Activated CD4-positive, alpha-beta T cell treated with anti-CD3 and anti-CD28 coated beads, Interleukin-2, amount 10 ng/mL, durations not matched to agents 7 days and 5 days (primary cell): ENCODE data around the gene WDR64. TPM values are rescaled to one million over a fixed set of nuclear protein-coding genes. Genes with fewer than 3 reads are reported as not detected.
"Not testable (repeated sequence)": the region's sequence is repeated elsewhere in the genome, so short reads cannot be mapped to it uniquely, and the experiment has no call there.

Source experiments
- CTCF ChIA-PET: fragments of 350-600 bp; sonication (Branson Sonifier 250); formaldehyde crosslinking; loops from one replicate; lab custom pipeline; 2021; ENCODE audit warnings: antibody characterized with exemption; lab: Charles Lee
- POLR2A ChIA-PET: fragments of 350-600 bp; sonication (Branson Sonifier 250); formaldehyde crosslinking; loops from one replicate; lab custom pipeline; 2021; ENCODE audit warnings: antibody characterized with exemption; lab: Charles Lee
- DNase-seq: peaks from one replicate; pipeline ENCODE4 v3.0.0-alpha.2; 2020
- H3K27ac Mint-ChIP-seq: one replicate; pipeline ENCODE4 v1.8.0; 2021; ENCODE audit warnings: mild to moderate bottlenecking, moderate library complexity, mixed read lengths
- H3K27me3 Mint-ChIP-seq: one replicate; pipeline ENCODE4 v1.8.0; 2021; ENCODE audit warnings: mixed read lengths
- H3K36me3 Mint-ChIP-seq: one replicate; pipeline ENCODE4 v1.8.0; 2021; ENCODE audit warnings: low read depth, mixed read lengths
- H3K4me1 Mint-ChIP-seq: one replicate; pipeline ENCODE4 v1.8.0; 2021; ENCODE audit warnings: mixed read lengths
- H3K4me3 Mint-ChIP-seq: one replicate; pipeline ENCODE4 v1.8.0; 2021; ENCODE audit warnings: mild to moderate bottlenecking, moderate library complexity, mixed read lengths
- H3K9me3 Mint-ChIP-seq: one replicate; pipeline ENCODE4 v1.8.0; 2021; ENCODE audit warnings: mixed read lengths
- total RNA-seq, 2 experiments: library from RNA; stranded (reverse); gene quantifications; one replicate each; pipeline ENCODE4 v1.2.3, GENCODE V29; 2021

WDR64 gene
- total RNA-seq, 2 experiments from 2014 or later, result 0.21 to 0.22 TPM

DNA sequence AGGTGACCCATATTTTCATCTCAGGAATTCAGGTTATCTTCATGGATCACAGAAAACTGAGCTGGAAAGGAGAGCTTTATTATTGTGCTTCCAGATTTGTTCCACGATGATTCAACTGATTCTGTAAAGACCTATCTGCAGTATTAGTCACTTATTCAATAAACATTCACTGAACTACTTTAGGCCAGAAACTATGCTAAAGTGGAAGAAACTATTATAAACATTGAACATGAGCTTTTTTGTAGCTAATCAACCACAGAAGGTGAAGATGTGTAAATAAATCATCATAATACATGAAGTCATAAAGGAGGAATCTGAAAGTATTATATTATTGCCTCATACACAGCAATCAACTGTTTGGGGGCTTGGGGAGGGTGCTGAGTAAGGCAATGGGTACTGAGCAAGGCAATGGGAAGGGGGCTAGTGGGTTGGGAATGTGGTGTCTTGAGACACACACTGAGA is 165.3 kb downstream of the WDR64 start:
- Mint-ChIP-seq H3K27me3 (peaks cover 4% of the 10 kb centered on the region), H3K9me3 (no peaks in the 10 kb centered on the region), H3K4me3 (no peak overlapping the region), H3K27ac (no peak overlapping the region), H3K4me1 (no peaks in the 10 kb centered on the region), H3K36me3 (no peaks in the 10 kb centered on the region)
- ChIA-PET POLR2A (no interaction called here), CTCF (interaction anchor here (2.1 kb wide), 1 partner anchor 8 kb away, joined by 6 read pairs; no protein-coding TSS in a partner anchor)
- DNase-seq, result no peak

DNA sequence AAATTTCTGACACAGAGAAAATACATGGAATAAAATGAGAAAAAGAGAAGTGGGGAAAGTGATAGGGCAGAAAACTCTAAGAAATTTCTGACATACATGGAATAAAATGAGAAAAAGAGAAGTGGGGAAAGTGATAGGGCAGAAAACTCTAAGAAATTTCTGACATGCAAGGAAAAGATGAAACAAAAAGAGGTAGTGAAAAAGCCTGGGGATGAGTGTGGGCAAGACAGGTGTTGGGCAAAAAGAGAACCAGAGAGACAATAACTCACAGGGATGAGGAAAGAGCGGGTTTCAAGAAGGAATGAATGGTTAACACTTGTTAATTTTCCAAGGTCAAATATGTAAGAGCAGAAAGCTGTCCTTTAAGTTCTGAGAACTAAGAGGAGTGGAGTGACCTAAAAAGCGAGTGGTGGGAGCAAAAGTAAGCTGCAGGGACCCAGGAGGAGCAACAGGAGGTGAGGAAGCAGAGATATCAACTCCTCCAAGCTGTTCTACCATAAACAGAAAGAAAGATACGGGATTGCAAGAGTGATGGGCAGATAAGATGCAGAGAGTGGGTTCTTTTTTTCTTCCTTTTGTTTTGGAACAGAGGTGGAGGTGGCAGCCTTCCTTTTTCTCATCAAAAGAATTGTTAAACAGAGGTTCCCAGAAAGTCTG is 166.0 kb downstream of the WDR64 start:
- no peaks in the 10 kb centered on the region for H3K9me3 Mint-ChIP-seq

DNA sequence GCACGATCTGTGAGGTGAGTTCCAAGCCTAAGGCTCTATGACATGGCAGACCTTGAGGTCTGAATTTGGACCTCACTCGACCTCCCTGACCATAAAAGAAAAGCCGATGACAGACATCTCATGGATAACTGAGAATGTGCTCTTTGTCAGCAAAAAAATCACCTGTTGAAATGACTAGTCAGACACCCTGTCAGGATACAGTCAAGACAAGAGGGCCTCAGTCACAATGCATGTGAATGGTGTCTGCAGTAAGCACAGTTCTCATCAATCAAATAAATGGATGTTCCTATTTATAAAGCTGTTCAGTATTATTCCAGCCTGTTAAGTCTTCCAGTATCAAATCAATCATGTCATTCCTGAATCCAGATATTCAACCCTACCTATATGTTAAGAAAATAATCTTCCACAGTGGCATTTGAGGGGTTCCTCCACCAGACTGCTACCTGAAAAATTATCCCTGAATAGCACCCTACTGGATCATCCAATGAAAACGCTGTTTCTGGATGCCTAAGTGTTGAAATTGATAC is 167.3 kb downstream of the WDR64 start:
- Mint-ChIP-seq H3K36me3 (no peaks in the 10 kb centered on the region), H3K4me1 (no peaks in the 10 kb centered on the region), H3K4me3 (no peak overlapping the region), H3K9me3 (no peaks in the 10 kb centered on the region), H3K27me3 (peaks cover 4% of the 10 kb centered on the region), H3K27ac (no peak overlapping the region)
- CTCF ChIA-PET, result interaction anchor here (0.6 kb wide), 1 partner anchor 166 kb away, joined by 3 read pairs; no protein-coding TSS in a partner anchor
- no peak for DNase-seq
- POLR2A ChIA-PET, result no interaction called here

More for the DNA sequence above, 166.0 kb downstream of the WDR64 start:
- POLR2A ChIA-PET, result no interaction called here
- H3K36me3 Mint-ChIP-seq, result no peaks in the 10 kb centered on the region
- no peak overlapping the region for H3K4me3 Mint-ChIP-seq
- no peak overlapping the region for H3K27ac Mint-ChIP-seq
- H3K4me1 Mint-ChIP-seq, result no peaks in the 10 kb centered on the region
- H3K27me3 Mint-ChIP-seq, result peaks cover 4% of the 10 kb centered on the region
- no peak for DNase-seq
- CTCF ChIA-PET, result no interaction called here

DNA sequence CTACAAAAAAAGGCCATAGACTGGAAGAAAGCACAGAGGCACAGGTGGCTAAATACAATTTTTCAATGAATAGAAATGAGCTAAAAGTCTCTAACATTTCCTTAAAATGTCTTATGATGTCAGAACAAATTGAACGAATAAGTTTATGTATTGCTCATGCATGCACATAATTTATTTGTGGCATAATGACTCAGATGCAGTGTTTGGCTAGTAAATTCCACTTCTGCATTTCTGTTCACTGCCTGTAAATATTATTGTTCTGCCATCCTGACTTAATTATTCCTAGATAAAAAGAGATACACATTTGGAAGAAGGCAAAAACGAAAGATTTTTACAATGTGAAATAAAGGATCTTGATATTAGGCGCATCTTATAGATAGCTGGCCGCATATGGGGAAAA is 169.3 kb downstream of the WDR64 start:
- H3K4me1 Mint-ChIP-seq, result no peaks in the 10 kb centered on the region
- DNase-seq, result no peak
- H3K27ac Mint-ChIP-seq, result no peak overlapping the region
- ChIA-PET CTCF (no interaction called here), POLR2A (no interaction called here)
- peaks cover 2% of the 10 kb centered on the region for H3K27me3 Mint-ChIP-seq
- H3K36me3 Mint-ChIP-seq, result no peaks in the 10 kb centered on the region
- H3K9me3 Mint-ChIP-seq, result no peaks in the 10 kb centered on the region
- H3K4me3 Mint-ChIP-seq, result no peak overlapping the region

DNA sequence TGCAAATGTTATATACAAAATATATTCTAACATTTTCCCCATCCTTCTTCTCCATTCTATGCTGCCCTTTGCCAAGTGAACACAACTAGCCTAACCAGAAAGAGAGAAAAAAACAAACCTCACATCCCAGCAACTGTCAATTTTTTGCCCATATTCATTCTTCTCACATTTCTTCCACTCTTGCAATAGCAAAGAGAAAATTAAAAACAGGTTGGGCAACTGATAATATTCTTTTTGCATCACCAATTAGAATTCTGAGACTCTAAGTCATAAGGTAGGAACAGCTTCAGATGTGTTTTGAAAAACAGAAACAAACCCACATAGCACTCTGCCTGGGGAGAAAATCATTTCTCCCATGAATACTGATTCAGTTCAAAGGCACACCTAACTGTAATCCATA is 170.8 kb downstream of the WDR64 start:
- H3K27me3 Mint-ChIP-seq, result no peaks in the 10 kb centered on the region
- H3K4me1 Mint-ChIP-seq, result no peaks in the 10 kb centered on the region
- H3K9me3 Mint-ChIP-seq, result no peaks in the 10 kb centered on the region
- H3K27ac Mint-ChIP-seq, result no peak overlapping the region
- H3K36me3 Mint-ChIP-seq, result no peaks in the 10 kb centered on the region
- no peak overlapping the region for H3K4me3 Mint-ChIP-seq
- DNase-seq, result no peak
- ChIA-PET POLR2A (no interaction called here), CTCF (no interaction called here)

DNA sequence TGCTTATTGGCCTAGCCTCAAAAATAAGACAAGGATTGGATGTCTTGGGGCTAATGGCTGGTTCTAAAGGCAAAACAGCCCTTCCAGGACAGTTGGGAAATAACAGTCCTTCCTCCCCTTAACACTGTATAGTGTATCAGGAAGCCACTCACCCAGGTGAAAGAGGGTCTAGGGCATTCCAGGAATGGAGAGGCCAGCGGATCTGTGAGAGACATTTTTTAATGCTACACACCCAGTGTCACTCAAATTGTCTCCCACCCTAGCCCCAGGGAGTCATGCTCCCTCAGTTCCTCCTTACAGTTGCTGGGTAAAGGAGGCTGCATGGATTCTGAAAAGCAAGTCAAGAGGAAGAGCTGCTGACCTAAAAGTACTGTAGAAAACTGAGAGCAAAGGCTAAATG is 171.8 kb downstream of the WDR64 start:
- Mint-ChIP-seq H3K36me3 (no peaks in the 10 kb centered on the region), H3K27me3 (no peaks in the 10 kb centered on the region), H3K4me3 (no peak overlapping the region), H3K27ac (no peak overlapping the region), H3K4me1 (no peaks in the 10 kb centered on the region), H3K9me3 (no peaks in the 10 kb centered on the region)
- ChIA-PET CTCF (no interaction called here), POLR2A (no interaction called here)
- no peak for DNase-seq

DNA sequence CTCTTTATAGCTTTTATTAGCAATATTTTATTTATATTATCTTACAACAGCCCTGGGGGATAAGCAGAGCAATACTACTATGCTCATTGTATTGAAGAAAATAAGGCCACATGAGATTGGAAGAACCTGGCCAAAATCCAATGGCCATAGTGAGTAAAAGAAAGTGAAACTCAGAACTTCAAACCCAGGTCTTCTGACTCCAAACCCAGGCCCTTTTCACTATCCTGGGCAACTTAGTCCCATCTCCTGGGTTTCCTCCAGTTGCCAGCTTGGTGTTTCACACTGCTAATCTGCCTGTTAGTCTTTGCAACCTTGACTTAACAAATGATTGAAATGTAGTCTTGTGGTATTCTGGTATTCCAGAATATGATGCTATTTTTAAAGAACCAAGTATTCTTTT is 173.5 kb downstream of the WDR64 start:
- no peaks in the 10 kb centered on the region for H3K36me3 Mint-ChIP-seq
- no peak for DNase-seq
- H3K27ac Mint-ChIP-seq, result no peak overlapping the region
- CTCF ChIA-PET, result interaction anchor here (0.6 to 1.2 kb wide), 2 partner anchors 9 to 1468 kb away, joined by 3 to 6 read pairs; no protein-coding TSS in a partner anchor
- POLR2A ChIA-PET, result no interaction called here
- H3K4me1 Mint-ChIP-seq, result no peaks in the 10 kb centered on the region
- no peaks in the 10 kb centered on the region for H3K27me3 Mint-ChIP-seq
- no peak overlapping the region for H3K4me3 Mint-ChIP-seq
- H3K9me3 Mint-ChIP-seq, result no peaks in the 10 kb centered on the region

DNA sequence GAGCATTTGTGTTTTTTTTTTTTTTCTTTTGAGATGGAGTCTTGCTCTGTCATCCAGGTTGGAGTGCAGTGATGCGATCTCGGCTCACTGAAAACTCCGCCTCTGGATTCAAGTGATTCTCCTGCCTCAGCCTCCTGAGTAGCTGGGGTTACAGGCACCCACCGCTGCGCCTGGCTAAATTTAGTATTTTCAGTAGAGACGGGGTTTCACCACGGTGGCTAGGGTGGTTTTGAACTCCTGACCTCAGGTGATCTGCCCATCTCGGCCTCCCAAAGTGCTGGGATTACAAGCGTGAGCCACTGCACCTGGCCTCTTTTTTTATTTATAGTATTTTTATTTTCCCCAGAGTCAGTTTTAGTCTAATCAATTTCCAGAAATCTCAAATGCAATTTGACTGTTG is 174.5 kb downstream of the WDR64 start:
- H3K4me3 Mint-ChIP-seq, H3K4me1 Mint-ChIP-seq, H3K9me3 Mint-ChIP-seq, DNase-seq, H3K27me3 Mint-ChIP-seq, H3K36me3 Mint-ChIP-seq, H3K27ac Mint-ChIP-seq, CTCF ChIA-PET, POLR2A ChIA-PET: not testable (repeated sequence)

DNA sequence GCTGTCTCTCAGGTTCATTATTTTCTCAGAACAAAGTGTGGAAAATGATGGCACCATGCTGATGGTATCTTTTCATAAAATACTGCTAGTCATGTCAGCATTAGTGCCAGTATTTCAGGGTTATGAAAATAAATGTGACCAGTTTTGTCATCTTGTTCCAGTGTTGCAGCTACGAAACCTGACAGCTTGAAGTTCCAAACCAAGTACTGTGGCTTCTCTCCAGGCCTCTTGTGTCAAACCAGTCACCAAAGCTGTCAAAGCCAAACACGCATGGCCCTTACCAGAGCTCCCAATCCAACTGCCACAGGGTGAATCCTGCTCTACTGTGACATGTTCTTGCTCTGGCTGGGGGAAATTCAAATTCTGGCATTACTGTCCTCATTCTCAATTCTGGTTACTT is 175.2 kb downstream of the WDR64 start:
- Mint-ChIP-seq H3K9me3 (no peaks in the 10 kb centered on the region), H3K4me3 (no peak overlapping the region), H3K4me1 (no peaks in the 10 kb centered on the region), H3K27me3 (peaks cover 2% of the 10 kb centered on the region), H3K27ac (no peak overlapping the region), H3K36me3 (no peaks in the 10 kb centered on the region)
- DNase-seq, result no peak
- POLR2A ChIA-PET, result no interaction called here
- CTCF ChIA-PET, result no interaction called here

DNA sequence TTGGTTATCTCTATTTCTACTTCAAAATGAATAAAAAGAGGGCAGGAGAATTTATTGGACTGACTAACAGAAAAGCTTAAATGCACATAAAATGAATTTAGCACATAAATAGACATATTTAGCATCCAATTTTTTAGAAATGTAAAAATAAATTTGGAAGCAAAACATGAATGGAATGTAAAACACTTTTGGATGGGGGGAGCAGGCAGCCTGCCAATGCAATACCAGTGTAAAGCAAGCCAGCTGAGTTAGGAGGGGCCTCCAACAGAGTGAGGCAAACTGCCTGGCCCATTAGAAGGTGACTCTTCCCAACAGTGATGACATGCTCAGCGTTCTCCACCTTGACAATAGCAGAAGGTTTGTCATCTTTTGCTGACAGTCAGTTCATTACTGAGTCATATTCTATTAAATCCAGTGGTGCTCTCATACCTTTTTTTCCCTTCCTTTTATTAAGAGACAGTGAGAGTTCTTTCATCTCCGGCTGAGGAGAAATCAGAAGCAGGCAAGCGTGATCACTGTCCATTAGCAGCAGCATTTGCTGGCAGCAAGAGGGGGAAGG is 176.5 kb downstream of the WDR64 start:
- Mint-ChIP-seq H3K4me1 (no peaks in the 10 kb centered on the region), H3K27ac (no peak overlapping the region), H3K36me3 (no peaks in the 10 kb centered on the region), H3K27me3 (peaks cover 10% of the 10 kb centered on the region), H3K9me3 (no peaks in the 10 kb centered on the region), H3K4me3 (no peak overlapping the region)
- CTCF ChIA-PET, result interaction anchor here (0.6 kb wide), 1 partner anchor 17 kb away, joined by 3 read pairs; no protein-coding TSS in a partner anchor
- POLR2A ChIA-PET, result no interaction called here
- DNase-seq, result no peak

DNA sequence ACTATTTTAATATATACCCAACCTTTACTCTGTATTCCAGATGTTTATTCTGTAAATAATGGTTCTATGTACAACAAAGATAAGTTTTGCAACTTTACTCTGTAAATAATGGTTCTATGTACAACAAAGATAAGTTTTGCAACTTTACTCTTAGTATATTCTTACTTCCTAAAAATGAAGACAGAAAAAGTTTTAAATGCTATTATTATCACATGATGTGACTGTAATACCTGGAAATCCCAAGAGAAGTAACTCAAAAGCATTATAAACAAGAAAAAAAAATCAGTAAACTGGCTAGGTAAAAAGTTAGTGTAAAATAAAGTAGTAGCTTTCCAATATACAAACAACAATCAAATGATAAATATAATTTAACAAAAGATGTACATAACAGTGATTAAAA is 177.4 kb downstream of the WDR64 start:
- Mint-ChIP-seq H3K9me3 (no peaks in the 10 kb centered on the region), H3K27ac (no peak overlapping the region), H3K4me1 (no peaks in the 10 kb centered on the region), H3K27me3 (peaks cover 14% of the 10 kb centered on the region), H3K4me3 (no peak overlapping the region), H3K36me3 (no peaks in the 10 kb centered on the region)
- CTCF ChIA-PET, result interaction anchor here (0.6 kb wide), 1 partner anchor 16 kb away, joined by 3 read pairs; no protein-coding TSS in a partner anchor
- POLR2A ChIA-PET, result no interaction called here
- DNase-seq, result no peak

DNA sequence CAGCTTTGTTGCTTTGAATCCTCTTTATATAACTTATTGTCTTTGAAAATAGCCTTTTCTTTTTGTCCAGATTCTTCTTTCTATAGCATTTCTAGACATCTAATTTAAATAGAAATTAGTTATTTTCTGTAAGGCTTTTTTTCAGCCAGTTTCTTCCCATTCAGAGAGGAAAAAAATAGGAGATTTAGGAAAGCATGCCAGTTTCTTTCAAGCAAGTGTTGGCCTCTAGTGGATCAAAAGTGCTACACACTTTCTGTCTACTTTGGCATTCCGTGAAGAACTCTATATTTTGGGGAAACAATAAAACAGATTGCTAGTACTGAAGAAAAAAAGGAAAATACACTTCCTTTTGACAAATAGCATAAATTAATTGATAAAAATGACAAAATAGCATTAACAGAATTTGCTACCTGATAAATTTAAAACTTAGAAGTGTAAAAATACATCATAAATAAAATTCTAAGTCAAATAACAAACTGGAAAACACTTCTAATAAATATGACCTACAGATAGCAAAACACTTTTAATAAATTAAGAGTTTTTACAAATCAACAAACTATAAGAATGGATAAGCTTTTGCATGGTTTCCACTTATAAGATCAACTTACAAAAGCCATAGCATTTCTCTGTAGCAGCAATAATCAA is 182.8 kb downstream of the WDR64 start:
- H3K36me3 Mint-ChIP-seq, result no peaks in the 10 kb centered on the region
- ChIA-PET CTCF (no interaction called here), POLR2A (no interaction called here)
- DNase-seq, result no peak
- H3K4me3 Mint-ChIP-seq, result no peak overlapping the region
- peaks cover 8% of the 10 kb centered on the region for H3K4me1 Mint-ChIP-seq
- H3K27ac Mint-ChIP-seq, result no peak overlapping the region
- no peaks in the 10 kb centered on the region for H3K9me3 Mint-ChIP-seq
- peaks cover 15% of the 10 kb centered on the region for H3K27me3 Mint-ChIP-seq

DNA sequence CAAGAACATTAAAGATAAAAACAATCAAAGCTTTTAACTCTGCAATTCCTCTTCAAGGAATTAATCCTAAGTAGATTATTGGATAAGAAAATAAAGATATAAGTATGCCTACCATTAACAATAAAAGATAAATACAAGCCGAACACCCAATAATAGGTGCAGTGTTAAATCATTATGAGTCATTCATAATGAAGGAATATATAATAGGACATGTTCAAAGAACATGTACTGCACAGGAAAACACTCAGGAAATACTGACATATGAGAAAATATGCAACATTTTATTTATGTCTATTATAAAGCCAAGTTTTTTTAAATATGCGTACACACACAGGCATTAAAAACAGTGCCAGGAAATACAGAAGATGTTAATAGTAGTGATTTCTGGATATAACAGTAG is 184.9 kb downstream of the WDR64 start:
- H3K27me3 Mint-ChIP-seq, result peaks cover 13% of the 10 kb centered on the region
- H3K36me3 Mint-ChIP-seq, result no peaks in the 10 kb centered on the region
- no peak overlapping the region for H3K27ac Mint-ChIP-seq
- POLR2A ChIA-PET, result no interaction called here
- CTCF ChIA-PET, result no interaction called here
- no peak for DNase-seq
- no peak overlapping the region for H3K4me3 Mint-ChIP-seq
- peaks cover 10% of the 10 kb centered on the region for H3K4me1 Mint-ChIP-seq
- H3K9me3 Mint-ChIP-seq, result no peaks in the 10 kb centered on the region
